Measurements from ENCODE around the gene DPEP3.
"Not testable (repeated sequence)": the region's sequence is repeated elsewhere in the genome, so short reads cannot be mapped to it uniquely, and the experiment has no call there.

DPEP3 gene

DNA sequence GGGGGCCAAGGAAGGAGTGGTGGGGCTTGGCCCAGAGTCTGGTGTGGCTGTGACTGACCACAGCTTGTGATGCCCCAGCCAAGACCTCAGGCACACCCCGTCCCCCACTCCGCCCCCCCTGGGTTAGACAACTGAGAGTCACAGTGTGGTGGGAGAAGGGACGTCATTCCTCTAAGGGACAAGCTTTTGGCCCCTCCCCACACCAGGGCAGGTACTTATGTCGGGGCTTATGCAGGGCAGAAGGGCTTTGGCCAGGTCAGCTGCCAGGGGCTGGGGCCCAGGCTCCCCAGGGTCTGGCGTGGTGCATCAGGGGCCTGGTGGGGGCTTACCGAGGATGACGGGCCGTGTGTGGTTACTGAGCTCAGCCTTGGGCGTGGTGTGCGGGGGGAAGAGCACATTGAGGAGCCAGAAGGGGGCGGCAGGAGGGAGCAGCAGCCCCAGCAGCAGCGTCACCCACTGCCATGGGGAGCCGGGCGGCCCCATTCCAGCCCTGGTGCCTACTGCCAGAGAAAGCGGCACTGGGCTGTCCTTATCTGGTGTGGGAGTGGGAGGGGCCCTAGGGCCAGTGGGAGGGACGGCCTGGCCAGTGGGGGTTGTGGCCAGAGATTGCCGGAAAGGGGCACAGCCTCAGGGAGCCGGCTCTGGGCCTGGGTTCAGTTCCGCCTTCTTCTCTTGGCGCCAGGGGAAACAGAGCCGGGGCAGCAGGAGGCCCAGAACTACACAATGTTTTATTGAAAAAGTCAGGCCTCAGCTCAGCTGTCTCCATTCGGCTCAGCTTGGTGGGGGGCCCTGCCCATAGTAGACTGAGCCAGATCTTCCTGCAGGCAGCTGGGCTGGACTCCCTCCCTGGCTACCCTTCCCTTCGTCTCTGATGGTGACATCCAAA lies 36.4 kb downstream of the DPEP3 start, which contains the start of gene LCAT:
Gene LCAT, minus strand, starts transcription at position 502 of the 886 bp plus-strand sequence. Its CDS starts 19 bp downstream, at position 483.
- DNase-seq, result no peak

DNA sequence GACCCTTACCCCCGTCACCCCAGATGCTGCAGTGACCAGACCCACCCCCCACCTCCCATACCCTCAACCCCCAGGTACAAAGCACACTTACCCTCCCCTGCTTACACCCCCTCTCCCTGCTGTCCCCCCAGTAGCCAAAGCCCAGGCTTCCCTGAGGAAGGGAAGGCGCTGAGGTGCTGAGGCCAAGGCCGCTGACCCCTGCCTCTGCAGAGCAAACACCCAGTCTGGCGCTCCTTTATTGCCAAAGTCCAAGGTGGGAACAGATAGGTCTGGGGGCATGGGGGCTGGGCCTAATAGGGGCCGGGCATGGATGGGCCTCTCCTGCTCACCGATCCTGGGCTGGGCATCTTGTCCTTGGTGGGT lies 37.1 kb downstream of the DPEP3 start:
- DNase-seq, result no peak

DNA sequence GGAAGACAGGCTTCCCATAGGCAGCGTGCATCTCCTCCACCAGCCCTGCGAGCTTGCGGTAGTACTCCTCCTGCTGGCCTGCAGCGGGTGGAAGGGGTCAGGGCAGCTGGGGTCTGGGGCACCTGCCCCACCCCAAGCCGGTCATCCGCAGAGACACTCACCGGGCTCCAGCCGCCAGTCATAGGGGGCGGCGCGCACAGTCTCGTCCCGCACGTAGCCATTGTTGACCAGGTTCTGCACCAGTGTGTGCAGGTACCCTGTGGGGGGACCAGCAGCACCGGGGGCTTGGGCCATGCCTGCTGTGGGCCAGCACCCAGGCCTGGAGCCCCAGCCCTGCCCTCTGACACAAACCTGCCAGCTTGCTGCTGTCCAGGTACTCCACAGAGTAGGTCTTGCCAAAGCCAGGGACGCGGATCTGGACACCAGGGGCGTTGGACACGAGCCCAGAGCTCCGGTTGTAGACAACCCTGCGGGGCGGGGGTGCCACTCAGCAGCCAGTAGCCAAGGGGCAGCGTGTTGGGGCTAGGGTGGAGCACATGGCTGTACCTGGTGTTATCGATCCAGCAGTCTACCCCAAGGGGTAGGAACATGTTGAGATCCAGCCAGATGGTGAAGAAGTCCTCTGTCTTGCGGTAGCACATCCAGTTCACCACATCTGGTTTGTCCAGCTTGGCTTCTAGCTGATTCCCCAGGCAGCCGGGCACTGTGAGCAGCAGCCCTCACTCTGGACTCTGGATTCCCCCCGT lies 37.6 kb downstream of the DPEP3 start:
- DNase-seq, result no peak

DNA sequence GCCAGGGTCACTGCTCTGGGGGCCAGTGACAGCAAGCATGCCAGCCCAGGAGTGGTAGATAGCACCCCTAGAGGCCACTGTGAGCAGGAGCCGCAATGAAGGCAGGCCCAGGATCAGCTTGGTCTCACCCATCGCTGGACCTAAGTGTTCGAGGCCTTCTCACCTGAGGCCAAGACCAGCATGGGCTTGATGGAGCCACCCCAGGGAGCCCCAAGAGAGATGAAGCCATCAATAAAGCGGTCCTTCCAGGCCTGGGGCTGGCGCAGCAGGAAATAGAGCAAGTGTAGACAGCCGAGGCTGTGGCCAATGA lies 38.1 kb downstream of the DPEP3 start:
- DNase-seq, result peak; percentile 38 to 52 (median 48)

DNA sequence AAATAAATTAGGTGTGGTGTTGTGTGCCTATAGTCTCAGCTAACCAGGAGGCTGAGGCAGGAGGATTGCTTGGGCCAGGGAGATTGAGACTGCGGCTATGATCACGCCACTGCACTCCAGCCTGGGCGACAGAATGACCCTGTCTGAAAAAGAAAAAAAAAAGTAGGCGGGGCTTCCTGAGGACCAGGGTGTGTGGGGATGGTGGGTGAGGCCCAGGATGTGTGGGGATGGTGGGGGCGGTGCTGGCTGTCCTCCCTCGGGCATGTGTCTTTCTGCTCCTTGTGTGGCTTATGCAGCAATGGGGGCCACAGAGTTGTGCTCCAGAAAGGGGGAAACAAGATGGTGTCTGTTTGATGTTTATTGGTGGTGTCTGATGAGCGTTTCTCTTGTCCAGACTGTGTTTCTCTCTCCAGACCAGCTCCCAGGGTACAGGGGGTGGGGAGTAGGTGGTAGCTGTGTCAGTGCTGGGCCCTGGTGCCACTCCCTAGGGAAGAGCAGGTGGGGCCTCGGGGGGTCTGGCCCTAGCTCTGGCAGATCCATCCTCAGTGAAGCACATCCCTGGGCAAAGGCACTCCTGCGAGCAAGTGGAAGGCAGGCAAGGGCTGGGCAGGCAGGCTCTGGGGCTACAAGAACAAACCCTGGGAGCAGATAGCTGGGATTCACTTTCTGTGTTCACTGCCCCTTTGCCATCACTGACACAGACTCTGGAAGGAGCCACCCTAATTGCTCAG lies 38.7 kb downstream of the DPEP3 start:
- DNase-seq, result no peak

DNA sequence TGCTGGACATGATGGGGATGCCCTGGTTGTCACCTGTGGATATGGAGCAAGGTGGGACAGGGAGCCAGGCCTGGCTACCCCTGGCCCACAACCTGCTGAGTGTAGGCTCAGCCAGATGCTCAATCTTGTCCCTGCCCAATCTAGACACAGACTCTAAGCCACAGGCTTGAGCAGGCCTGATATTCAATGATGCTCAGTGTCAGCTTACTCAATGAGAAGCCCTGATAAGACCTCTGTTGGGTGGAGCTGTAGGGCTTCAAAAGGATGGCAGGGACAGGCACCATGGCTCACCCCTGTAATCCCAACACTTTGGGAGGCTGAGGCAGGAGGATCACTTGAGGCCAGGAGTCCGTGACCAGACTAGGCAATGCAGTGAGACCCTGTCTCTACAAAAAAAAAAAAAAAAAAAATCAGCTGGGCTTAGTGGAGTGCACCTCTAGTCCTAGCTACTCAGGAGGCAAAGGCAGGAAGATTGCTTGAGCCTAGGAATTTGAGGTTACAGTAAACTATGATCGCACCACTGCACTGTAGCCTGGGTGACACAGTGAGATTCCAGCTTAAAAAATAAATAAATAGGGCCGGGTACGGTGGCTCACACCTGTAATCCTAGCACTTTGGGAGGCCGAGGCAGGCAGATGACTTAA lies 39.7 kb downstream of the DPEP3 start:
- DNase-seq, result no peak

DNA sequence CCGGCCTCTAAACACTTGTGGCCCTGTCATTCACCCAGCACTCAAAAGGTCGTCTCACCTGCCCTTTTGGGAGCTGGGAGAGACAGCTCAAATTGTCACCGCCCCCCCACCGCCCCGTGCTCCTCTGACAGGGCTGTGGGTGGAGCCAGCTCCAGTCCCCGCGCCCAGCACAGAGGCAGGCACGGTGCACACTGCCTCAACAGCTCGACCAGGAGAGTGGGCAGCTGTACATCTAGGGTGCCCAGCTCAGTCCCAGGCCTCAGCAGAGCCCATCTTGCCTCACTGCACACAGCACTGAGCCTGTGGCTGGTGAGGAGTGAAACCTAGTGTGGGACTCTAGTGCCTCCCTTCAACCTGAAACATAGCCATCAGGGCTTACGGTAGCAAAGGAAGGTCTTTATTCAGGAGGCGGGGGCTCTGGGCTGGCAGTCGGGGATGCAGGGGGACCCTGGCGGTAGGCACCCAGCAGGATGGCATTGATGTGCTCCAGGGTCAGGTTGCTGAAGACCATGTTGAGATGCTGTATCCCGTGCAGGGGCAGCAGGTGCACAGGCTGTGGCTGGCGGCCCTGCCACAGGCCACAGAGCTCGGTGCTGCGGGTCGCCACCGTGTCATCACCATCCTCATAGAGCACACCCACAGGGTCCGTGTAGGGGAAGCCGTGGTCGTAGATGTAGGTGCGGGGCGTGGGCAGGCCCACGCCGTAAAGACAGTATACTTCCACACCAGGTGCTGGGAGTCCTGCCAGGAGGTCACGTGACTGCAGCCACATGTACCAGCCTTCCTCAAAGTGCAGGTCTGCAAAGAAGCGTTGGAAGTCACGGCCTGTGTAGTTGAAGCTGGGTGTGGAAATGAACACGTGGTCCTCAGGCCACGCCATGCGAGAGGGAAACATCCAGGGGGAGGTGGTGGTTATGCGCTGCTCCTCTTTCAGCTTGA lies 40.5 kb downstream of the DPEP3 start:
- DNase-seq, result no peak

DNA sequence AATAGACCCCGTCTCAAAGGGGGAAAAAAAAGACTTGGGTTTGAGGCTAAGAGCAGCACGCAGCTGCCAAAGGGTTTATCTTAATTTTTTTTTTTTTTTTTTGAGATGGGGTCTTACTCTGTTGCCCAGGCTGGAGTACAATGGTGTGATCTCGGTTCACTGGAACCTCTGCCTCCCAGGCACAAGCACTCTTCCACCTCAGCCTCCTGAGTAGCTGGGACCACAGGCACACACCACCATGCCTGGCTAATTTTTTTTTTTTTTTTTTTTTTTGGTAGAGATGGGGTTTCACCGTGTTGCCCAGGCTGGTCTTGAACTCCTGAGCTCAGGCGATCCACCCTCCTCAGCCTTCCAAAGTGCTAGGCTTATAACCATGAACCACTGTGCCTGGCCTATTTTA lies 42.6 kb downstream of the DPEP3 start:
- not testable (repeated sequence) for DNase-seq

DNA sequence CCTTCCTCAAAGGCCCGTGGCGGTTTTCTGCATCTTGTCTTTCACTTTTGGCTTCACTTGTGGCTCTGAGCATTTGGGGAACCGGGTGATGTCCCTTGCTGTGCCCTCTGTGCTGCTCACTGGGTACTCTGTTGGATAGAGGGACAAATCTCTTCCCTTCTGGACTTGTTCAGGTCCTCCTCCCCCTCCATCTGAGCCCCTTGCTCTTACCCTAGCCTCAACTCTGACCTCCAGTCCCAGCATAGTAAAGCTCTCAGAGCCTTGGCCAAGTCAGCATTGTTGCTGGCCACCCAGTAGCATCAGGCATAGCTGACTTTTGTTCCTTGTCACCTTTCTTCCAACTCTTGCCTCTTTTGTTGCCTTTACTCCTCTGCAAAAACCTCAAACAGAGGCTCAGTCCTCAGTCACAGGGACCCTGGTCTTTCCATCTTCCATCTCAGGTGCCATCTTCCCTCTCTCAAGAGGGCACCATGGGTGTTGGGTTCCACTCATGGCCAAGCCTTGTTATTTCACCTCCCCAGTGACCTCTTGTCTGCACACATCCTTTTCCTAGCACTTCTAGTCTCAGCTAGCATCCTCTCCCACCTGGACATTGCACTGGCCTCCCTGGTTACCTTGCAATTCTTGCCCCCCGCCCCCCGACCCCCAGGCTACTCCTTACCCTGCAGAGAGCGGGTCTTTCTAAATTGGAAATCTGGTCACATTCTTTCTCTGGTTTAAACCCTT lies 43.3 kb downstream of the DPEP3 start:
- peak; percentile 92 to 95 (median 95) for DNase-seq

DNA sequence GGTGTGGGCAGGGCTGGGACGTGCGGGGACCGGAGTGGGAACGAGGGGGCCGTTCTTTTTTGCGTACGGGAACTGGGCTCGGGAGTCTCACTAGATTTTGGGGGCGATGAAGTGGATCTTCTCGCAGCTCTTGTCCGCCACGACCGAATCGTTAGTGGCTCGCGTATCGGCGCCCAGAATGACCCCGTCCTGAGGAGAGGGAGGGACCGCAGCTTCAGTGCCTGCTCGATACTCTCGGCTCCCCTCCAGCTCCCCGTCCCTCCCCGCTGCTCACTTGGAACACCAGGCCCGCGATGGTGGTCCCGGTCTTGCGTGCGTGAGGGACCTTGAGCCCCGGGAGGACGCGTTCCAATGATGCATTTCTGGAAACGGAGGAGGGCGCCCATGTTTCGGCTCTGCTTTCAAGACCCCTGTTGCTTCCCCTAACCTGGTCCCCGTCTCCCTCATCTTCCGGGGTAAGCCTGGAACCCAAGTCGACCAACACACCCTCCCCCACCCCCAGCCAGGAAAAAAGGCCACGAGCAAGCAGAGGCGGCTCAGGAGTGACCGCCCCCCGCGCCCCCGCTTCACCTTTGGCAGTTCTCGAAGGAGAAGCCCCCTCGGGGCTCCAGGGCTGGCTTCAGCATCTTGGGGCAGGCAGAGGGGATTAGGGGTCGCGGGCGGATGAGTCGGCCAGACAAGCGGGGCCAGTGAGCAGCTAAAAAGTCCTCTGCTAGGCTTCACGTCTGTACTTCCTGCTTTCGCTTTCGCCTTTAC lies 44.0 kb downstream of the DPEP3 start, which contains the start of gene PSMB10:
Gene PSMB10, minus strand, starts transcription at position 727 of the 756 bp plus-strand sequence. Its CDS starts 101 bp downstream, at position 626.
- no peak for DNase-seq

DNA sequence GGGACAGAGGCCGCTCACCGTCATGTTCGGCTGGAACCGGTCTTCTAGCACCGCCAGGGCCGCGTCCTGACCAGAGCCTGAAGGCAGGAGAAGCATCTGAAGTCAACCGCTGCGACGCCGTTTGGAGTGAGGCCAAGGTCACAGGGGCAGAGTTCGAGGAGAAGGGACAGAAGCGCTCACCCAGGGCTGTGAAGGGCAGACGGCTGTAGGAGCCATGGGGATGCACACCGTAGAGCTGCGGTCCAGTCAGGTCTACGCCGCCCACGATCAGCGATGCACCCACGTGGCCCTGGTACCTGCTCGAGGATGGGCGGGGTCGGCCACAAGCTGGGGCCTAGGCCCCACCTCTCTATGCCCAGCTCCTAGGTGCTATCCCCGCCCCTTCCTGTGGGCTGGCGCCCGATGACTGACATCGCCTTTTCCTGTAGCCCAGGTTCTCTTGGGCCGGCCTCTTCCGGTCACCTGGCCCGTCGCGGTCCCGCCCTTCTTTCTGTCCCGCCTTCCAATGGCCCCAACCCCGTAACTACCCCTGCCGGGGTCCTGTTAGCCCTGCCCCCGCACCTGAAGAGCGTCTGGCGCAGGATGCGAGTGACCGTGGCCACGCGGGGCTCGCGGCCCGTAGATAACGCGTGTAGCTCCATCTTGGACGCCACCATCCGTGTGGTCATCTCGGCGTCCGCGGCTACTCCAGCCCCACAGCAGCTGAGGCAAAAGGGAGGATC lies 44.7 kb downstream of the DPEP3 start:
- peak; percentile 87 to 92 (median 87) for DNase-seq

DNA sequence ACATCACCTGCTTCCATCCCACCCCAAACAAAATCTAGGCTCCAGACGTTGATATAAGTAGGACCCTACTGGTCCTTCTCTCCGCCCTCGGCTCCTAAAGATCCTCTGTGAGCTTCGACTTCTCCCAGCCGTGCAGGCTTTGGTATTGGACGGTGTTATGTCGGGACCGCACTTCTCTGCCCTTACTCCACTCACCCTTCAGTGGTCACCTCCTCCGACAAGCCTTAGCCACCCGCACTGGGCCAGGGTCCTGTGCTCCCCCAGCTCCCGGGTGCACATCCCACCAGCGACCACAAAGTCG lies 45.2 kb downstream of the DPEP3 start:
- no peak for DNase-seq

DNA sequence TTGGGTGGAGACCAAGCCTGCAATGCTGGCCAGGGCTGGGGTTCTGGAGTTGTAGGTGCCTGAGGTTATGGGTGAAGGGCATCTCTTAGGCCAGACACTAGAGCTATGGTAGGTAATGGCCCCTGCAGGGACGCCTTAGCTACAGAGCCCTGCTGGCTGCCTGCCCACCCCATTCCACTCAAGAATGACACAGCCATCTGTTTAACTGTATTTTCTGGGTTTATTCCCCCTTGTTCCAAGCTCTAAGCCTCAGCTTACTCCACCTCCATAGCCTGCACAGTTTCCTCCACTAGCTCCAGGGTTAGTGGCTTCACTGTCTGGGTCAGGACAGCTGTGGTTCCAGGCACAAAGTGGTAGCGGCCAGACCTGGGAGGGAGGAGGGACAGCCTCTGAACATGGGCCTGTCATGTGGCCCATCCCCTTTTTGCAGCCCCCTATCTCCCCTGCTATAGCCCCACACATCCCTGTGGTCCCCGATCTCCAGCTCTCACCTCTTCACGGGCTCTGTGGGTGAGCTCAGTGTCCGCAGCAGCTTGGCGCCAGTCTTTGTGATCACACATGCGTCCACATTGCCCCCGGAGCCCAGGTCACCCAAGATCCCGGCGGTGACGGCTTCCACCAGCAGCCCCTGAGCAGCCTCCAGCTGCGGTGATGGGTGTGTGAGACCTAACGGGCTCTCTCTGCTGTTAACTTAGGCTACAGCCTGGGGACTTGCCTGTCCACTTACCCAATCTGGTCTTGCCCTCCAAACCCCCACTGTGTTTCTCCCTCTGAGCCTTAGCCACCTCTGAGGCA lies 45.8 kb downstream of the DPEP3 start:
- no peak for DNase-seq

DNA sequence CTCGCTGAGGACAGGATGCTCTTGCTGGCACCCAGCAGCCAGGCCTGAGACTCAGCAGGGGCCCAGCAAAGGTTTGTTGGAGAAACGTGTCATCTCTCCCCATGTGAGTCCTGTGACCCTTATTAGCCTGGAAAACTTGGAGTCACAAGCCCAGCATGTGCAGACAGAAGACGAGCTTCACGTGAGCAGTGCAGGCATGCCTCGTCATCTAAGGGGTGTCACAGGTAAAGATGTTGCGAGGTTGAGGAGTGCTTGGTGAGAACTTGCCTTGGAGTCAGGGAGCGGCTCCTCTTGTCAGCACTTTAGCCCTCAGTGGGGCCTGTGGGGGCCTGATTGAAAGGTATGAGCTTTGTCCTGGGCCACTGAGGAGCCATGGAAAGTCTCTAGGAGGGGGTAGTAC lies 46.5 kb downstream of the DPEP3 start:
- DNase-seq, result no peak

DNA sequence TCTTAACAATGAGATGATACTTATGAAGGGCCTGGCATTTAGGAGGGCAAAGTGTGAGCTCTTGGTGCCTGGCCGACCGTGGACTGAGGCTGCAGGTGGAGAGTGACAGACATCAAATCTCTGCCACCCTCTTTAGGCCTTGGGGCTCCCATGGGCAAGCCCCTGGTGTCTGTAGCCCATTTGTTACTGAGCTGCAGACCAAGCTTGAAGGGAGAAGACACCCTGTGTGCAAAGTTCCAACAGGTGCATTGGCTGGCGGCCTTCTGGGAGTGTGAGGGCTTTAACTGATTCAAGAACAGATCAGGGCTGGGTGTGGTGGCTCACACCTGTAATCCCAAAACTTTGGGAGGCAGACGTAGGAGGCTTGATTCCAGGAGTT lies 47.8 kb downstream of the DPEP3 start:
- DNase-seq, result no peak

DNA sequence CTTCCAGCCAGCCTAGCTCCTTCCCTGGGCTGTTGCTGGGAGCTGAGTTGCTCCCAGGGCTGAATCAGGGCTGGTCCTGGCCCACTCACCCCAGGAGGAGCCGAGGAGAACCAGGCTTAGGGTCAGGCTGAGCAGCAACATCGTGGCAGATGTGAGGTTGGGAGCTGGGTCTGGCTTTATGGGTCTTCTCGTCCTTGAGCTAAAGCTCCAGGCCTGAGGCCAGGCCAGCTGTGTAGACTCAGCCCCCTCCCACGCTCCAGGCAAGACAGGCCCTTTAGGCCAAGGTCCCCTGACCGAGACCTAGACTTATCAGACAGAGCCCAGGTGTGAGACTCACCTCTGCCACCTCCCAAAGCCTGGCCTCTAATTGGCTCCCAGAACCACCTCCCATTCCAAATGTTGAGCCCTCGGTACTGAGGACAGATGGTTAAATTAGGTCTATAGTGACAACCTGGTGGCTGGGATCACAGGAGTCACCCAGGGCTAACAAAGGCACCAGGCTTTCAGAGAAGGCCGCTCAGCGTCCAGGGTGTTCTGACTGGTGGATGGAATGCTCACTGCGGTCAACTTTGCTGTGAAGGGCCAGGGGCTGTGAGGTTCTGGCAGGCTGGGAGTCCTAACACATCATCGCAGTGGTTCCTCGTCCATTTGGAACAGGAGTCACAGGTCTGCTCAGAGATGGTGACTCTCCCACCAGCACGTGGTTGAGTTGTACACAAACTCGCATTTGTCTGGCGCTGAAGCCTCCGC lies 48.4 kb downstream of the DPEP3 start, which contains the start of gene CTRL:
Gene CTRL, minus strand, starts transcription at position 151 of the 750 bp plus-strand sequence. Its CDS starts 10 bp downstream, at position 141.
- DNase-seq, result no peak

DNA sequence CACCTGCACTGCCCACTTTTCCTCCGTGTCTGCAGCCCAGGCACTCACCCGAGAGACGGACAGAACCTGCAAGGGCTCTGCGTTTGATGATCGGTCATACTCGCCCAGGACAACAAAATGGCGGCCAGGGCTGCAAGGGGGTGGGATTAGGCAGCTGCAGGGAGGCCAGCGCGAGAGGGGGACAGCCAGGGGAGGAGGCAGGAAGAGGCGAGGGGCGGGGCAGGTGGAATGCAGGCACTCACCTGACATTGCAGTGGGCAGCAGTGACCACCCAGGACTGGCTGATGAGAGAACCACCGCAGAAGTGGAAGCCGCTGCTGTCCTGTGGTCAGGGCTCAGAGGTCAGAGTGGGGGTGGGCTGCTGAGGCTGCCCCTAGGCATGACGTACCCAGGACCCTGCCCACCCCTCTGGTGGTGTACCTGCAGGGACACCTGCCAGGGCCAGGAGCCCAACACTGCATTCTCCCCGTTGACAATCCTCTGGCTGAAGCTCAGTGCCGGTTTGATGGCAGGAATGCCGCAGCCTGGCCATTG lies 49.6 kb downstream of the DPEP3 start:
- DNase-seq, result no peak

DNA sequence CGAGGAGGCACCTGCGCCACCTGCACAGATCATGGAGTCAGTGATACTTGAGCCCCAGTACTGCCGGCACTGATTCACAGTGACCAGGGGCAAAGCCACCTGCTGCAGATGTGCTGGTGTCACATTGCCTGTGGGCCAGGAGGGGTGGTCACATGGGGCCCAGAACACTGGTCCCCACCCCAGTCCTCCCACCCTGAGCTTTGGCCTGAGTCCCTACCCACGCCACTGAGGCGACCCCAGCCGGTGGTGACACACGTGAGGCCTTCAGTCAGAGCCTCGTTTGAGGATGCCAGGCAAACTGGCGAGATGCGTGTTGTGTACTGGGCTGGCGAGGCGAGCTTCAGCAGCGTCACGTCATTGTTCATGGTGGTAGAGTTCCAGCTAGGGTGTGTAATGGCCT lies 50.1 kb downstream of the DPEP3 start:
- no peak for DNase-seq

All from suppressor macrophage treated with lipopolysaccharide for 1 hour (primary cell).